Adrenal gland (tissue), 5 donors: ENCODE measurements around the gene ERC2.

Experiments
- POLR2A ChIP-seq, 2 donors: fragments of 450-650 bp; IDR thresholded peaks; one replicate each; pipeline ENCODE4 v1.6.1; 2017; ENCODE audit warnings: antibody characterized with exemption in 2 of 2, mild to moderate bottlenecking in 2 of 2, moderate library complexity in 1 of 2
- TF ChIP-seq, protein P1 (sequence below), 6 experiments: fragments of 450-650 bp in 4 of 6; fragments of 200-600 bp in 2 of 6; sonication (generic) in 1 of 6; IDR thresholded peaks; 1 replicate in 5 of 6; 2 replicates in 1 of 6; pipeline versions ENCODE4 v1.5.1 to v1.8.0; 2016 to 2021; ENCODE audit warnings: antibody characterized with exemption in 6 of 6, mild to moderate bottlenecking in 2 of 6, moderate library complexity in 1 of 6
- donor health status: DM: no; HTN: no; CAD: no.

DNA sequence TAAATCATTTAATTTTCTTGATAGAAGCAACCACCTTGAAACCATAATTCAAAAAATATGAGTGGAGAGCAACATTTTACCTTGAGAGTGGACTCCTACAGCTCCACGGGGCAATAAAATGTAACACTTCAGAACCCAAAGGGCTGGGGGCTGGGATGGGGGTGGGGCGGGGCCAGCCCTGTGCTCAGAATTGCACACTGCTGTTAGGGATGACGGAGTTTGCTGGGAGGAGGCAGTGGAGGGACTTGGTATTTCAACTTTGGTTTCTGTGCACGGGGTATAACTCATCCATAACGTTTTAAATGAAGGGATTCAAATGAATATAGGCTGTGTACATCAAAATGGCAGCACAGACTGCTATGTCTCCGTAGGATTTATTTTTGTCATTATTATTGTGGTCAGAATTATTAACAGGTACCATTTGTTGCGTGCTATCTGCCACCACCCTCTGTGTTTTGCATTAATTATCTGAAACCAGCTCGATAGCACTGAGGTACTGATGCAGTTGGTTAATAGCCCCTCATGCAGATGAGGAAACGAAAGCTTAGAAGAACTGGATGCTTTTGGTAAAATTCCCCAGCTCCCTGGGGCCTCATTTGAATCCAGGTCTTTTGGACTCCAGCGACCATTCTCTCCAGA lies 951.8 kb downstream of the ERC2 start:
- no peak for TF ChIP-seq POLR2A (IDR thresholded peaks at IDR 0.05)
- TF ChIP-seq, protein P1, sequence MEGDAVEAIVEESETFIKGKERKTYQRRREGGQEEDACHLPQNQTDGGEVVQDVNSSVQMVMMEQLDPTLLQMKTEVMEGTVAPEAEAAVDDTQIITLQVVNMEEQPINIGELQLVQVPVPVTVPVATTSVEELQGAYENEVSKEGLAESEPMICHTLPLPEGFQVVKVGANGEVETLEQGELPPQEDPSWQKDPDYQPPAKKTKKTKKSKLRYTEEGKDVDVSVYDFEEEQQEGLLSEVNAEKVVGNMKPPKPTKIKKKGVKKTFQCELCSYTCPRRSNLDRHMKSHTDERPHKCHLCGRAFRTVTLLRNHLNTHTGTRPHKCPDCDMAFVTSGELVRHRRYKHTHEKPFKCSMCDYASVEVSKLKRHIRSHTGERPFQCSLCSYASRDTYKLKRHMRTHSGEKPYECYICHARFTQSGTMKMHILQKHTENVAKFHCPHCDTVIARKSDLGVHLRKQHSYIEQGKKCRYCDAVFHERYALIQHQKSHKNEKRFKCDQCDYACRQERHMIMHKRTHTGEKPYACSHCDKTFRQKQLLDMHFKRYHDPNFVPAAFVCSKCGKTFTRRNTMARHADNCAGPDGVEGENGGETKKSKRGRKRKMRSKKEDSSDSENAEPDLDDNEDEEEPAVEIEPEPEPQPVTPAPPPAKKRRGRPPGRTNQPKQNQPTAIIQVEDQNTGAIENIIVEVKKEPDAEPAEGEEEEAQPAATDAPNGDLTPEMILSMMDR (IDR thresholded peaks at IDR 0.05), result no peak
